Neural progenitor cell (in vitro differentiated cells): ENCODE results near the gene PACS1. TPM values are rescaled to one million over a fixed set of nuclear protein-coding genes. Genes with fewer than 3 reads are reported as not detected.
A peak's percentile ranks its signal among the peaks of the same experiment; 100 is the strongest.

Experiments
- DNase-seq: peaks from one replicate; pipeline ENCODE4 v3.0.0-alpha.2; 2016; ENCODE audit warnings: low spot score
- H2AFZ ChIP-seq: fragments of 200-600 bp; sonication (generic); replicated peaks from 2 replicates; pipeline ENCODE4 v1.6.1; 2016; ENCODE audit warnings: antibody characterized with exemption
- H3F3A ChIP-seq: fragments of 200-600 bp; sonication (generic); 2 replicates; pipeline ENCODE4 v1.6.1; 2016; ENCODE audit warnings: antibody characterized with exemption, low read depth
- H3K27ac ChIP-seq: fragments of 200-600 bp; sonication (generic); 2 replicates; pipeline ENCODE4 v1.5.1; 2016; ENCODE audit warnings: mild to moderate bottlenecking
- H3K27me3 ChIP-seq: fragments of 200-600 bp; sonication (generic); 2 replicates; pipeline ENCODE4 v1.6.1; 2016; ENCODE audit warnings: mild to moderate bottlenecking, moderate library complexity
- H3K36me3 ChIP-seq: fragments of 200-600 bp; sonication (generic); 2 replicates; pipeline ENCODE4 v1.5.1; 2016
- H3K4me1 ChIP-seq: fragments of 200-600 bp; sonication (generic); 2 replicates; pipeline ENCODE4 v1.6.1; 2016; ENCODE audit warnings: mixed run types
- H3K4me2 ChIP-seq: fragments of 200-600 bp; sonication (generic); 2 replicates; pipeline ENCODE4 v1.6.1; 2016
- H3K4me3 ChIP-seq: fragments of 200-600 bp; sonication (generic); 2 replicates; pipeline ENCODE4 v1.5.1; 2016
- H3K79me2 ChIP-seq: fragments of 200-600 bp; sonication (generic); 2 replicates; pipeline ENCODE4 v1.6.1; 2016; ENCODE audit warnings: low read depth
- H3K9ac ChIP-seq: fragments of 200-600 bp; sonication (generic); 2 replicates; pipeline ENCODE4 v1.6.1; 2016
- H3K9me3 ChIP-seq: fragments of 200-600 bp; sonication (generic); 2 replicates; pipeline ENCODE4 v1.5.1; 2016; ENCODE audit warnings: low read depth
- H4K20me1 ChIP-seq: fragments of 200-600 bp; sonication (generic); 2 replicates; pipeline ENCODE4 v1.6.1; 2016; ENCODE audit warnings: low read depth
- H3K27ac Mint-ChIP-seq: 3 replicates; pipeline ENCODE4 v1.8.0; 2021; ENCODE audit warnings: mixed read lengths
- H3K27me3 Mint-ChIP-seq: 2 replicates; pipeline ENCODE4 v1.8.0; 2022; ENCODE audit warnings: low read depth, mild to moderate bottlenecking, inconsistent platforms, moderate library complexity, mixed read lengths; ENCODE audit not compliant: insufficient read depth
- H3K36me3 Mint-ChIP-seq: 3 replicates; pipeline ENCODE4 v1.8.0; 2021; ENCODE audit warnings: mixed read lengths
- H3K4me1 Mint-ChIP-seq: 3 replicates; pipeline ENCODE4 v1.8.0; 2021; ENCODE audit warnings: mixed read lengths
- H3K4me3 Mint-ChIP-seq: 3 replicates; pipeline ENCODE4 v1.8.0; 2021; ENCODE audit warnings: mild to moderate bottlenecking, moderate library complexity, mixed read lengths
- H3K9me3 Mint-ChIP-seq: 3 replicates; pipeline ENCODE4 v1.8.0; 2020; ENCODE audit warnings: mixed read lengths
- CTCF ChIP-seq: fragments of 200-600 bp; sonication (generic); IDR thresholded peaks from 2 replicates; pipeline ENCODE4 v1.5.1; 2017; ENCODE audit warnings: antibody characterized with exemption, mild to moderate bottlenecking
- EZH2 ChIP-seq: fragments of 200-600 bp; sonication (generic); IDR thresholded peaks from 2 replicates; pipeline ENCODE4 v1.6.1; 2017; ENCODE audit warnings: antibody characterized with exemption, mild to moderate bottlenecking, moderate library complexity
- EZH2phosphoT487 ChIP-seq: fragments of 200-600 bp; sonication (generic); IDR thresholded peaks from 2 replicates; pipeline ENCODE4 v1.6.1; 2017; ENCODE audit warnings: antibody characterized with exemption
- total RNA-seq: library from RNA; depleted of rRNA; stranded (reverse); fragments of >200 nt; gene quantifications from 2 replicates; pipeline ENCODE4 v1.2.3, GENCODE V29; 2015; ENCODE audit warnings: low replicate concordance

Gene PACS1
- total RNA-seq, 1 donor from 2014 or later, result 13.4 TPM

DNA sequence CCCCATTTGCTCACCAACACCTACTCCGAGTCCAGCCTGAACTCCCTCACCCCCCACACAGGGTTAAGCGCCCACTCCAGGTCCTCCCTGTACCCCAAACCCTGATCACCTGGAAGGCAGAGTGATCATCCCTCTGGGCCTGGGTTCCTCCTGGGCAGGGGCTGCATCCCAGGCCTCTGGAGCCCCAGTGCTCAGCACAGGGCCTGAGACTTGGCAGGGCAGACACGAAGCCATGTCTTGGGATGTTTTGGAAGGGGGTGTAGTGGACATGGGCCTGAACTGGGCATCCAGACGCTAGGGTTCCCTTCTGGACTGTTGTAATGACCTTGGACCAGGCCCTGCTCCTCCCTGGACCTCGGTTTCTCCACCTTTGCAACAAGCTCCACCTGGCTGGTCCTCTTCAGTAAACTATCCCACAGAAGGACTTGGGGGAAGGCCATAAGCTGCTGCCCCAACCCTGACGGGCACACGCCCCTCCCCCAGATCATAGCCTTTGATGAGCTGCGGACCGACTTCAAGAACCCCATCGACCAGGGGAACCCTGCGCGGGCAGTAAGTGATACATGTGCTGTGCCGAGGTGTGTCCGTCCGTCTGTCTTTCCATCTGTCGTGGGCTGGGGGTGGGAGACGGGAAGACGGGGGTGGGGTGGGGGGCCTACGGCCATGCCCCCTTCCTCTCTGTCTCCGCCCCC is 211.8 kb downstream of the PACS1 start:
- H3K4me3 ChIP-seq, result no peak overlapping the region
- DNase-seq, result no peak

GRCh38 chr11:66282468-66283455 is 212.7 kb downstream of the PACS1 start:
- Mint-ChIP-seq H3K36me3 (no peaks in the 10 kb centered on the region), H3K27me3 (peaks cover 2% of the 10 kb centered on the region), H3K27ac (no peak overlapping the region), H3K9me3 (no peaks in the 10 kb centered on the region), H3K4me3 (peak overlapping the region; percentile 67), H3K4me1 (peaks cover 54% of the 10 kb centered on the region)
- Histone ChIP-seq H3K27me3 (peaks cover 8% of the 10 kb centered on the region), H3K9me3 (no peaks in the 10 kb centered on the region), H3K79me2 (no peaks in the 10 kb centered on the region), H3K9ac (no peak overlapping the region), H3K4me2 (peak overlapping the region; percentile 70), H3K4me1 (peaks cover 22% of the 10 kb centered on the region), H2AFZ (no peak overlapping the region), H3F3A (peaks cover 25% of the 10 kb centered on the region), H3K36me3 (no peaks in the 10 kb centered on the region), H3K4me3 (no peak overlapping the region), H3K27ac (no peak overlapping the region), H4K20me1 (peaks cover 52% of the 10 kb centered on the region)
- DNase-seq, result peak; percentile 100
- TF ChIP-seq CTCF (peak; percentile 91), EZH2phosphoT487 (no peak), EZH2 (no peak)

More for the DNA sequence above, 211.8 kb downstream of the PACS1 start:
- Histone ChIP-seq H2AFZ (no peak overlapping the region), H3K27ac (no peak overlapping the region), H3K36me3 (no peaks in the 10 kb centered on the region), H4K20me1 (peaks cover 54% of the 10 kb centered on the region), H3K4me1 (peaks cover 22% of the 10 kb centered on the region), H3K9me3 (no peaks in the 10 kb centered on the region), H3K79me2 (no peaks in the 10 kb centered on the region), H3F3A (peaks cover 33% of the 10 kb centered on the region), H3K4me2 (peak overlapping the region; percentile 12), H3K9ac (no peak overlapping the region), H3K27me3 (peaks cover 17% of the 10 kb centered on the region)
- TF ChIP-seq EZH2phosphoT487 (no peak), EZH2 (no peak), CTCF (no peak)
- Mint-ChIP-seq H3K27me3 (peaks cover 2% of the 10 kb centered on the region), H3K36me3 (no peaks in the 10 kb centered on the region), H3K4me3 (peak overlapping the region; percentile 91), H3K9me3 (no peaks in the 10 kb centered on the region), H3K27ac (peak overlapping the region; percentile 42), H3K4me1 (peaks cover 51% of the 10 kb centered on the region)

GRCh38 chr11:66283461-66284105 is 213.5 kb downstream of the PACS1 start:
- peaks cover 6% of the 10 kb centered on the region for H3K27me3 ChIP-seq
- Mint-ChIP-seq H3K4me3 (peak overlapping the region; percentile 55), H3K27ac (no peak overlapping the region), H3K27me3 (peaks cover 2% of the 10 kb centered on the region), H3K4me1 (peaks cover 57% of the 10 kb centered on the region), H3K36me3 (no peaks in the 10 kb centered on the region), H3K9me3 (no peaks in the 10 kb centered on the region)
- peaks cover 8% of the 10 kb centered on the region for H3K79me2 ChIP-seq
- peaks cover 22% of the 10 kb centered on the region for H3K4me1 ChIP-seq
- no peaks in the 10 kb centered on the region for H3K36me3 ChIP-seq
- H3K9ac ChIP-seq, result no peak overlapping the region
- H2AFZ ChIP-seq, result no peak overlapping the region
- no peak overlapping the region for H3K4me3 ChIP-seq
- H3K9me3 ChIP-seq, result no peaks in the 10 kb centered on the region
- H3K4me2 ChIP-seq, result no peak overlapping the region
- peaks cover 56% of the 10 kb centered on the region for H4K20me1 ChIP-seq
- peaks cover 24% of the 10 kb centered on the region for H3F3A ChIP-seq
- no peak for DNase-seq
- TF ChIP-seq CTCF, result no peak
- TF ChIP-seq EZH2, result no peak
- no peak overlapping the region for H3K27ac ChIP-seq
